Activated CD4-positive, CD25-positive, alpha-beta regulatory T cell treated with anti-CD3 and anti-CD28 coated beads, Interleukin-2, amount 50 U/mL, for 72 hours (primary cell): ENCODE data around the gene SIGLEC7.
A peak's percentile ranks its signal among the peaks of the same experiment; 100 is the strongest.
"Not testable (repeated sequence)": the region's sequence is repeated elsewhere in the genome, so short reads cannot be mapped to it uniquely, and the experiment has no call there.

Experiments used
- DNase-seq: peaks from one replicate; pipeline ENCODE4 v3.0.0; 2021

The SIGLEC7 gene

GRCh38 chr19:51140441-51140840, 1.7 kb upstream of the SIGLEC7 start:
- DNase-seq, result no peak

- no peak for DNase-seq
These were observed 920 bp upstream of the SIGLEC7 start for GRCh38 chr19:51141181-51141580.

- DNase-seq, result not testable (repeated sequence)
These were observed 841 bp downstream of the SIGLEC7 start for GRCh38 chr19:51142809-51143475.

GRCh38 chr19:51143486-51143885, 1.4 kb downstream of the SIGLEC7 start:
- no peak for DNase-seq

GRCh38 chr19:51144482-51145045, 2.5 kb downstream of the SIGLEC7 start:
- DNase-seq, result no peak

- no peak for DNase-seq
These were observed 3.9 kb downstream of the SIGLEC7 start for GRCh38 chr19:51145916-51146493.

- DNase-seq, result no peak
These were observed 4.7 kb downstream of the SIGLEC7 start for GRCh38 chr19:51146751-51147150.

- no peak for DNase-seq
These were observed 5.6 kb downstream of the SIGLEC7 start for GRCh38 chr19:51147663-51148062.

GRCh38 chr19:51148580-51148979, 6.5 kb downstream of the SIGLEC7 start:
- no peak for DNase-seq

GRCh38 chr19:51150627-51151026, 8.5 kb downstream of the SIGLEC7 start:
- no peak for DNase-seq

GRCh38 chr19:51156710-51157109, 14.6 kb downstream of the SIGLEC7 start:
- DNase-seq, result no peak

GRCh38 chr19:51157265-51157664, 15.2 kb downstream of the SIGLEC7 start:
- DNase-seq, result no peak

- peak; percentile 79 for DNase-seq
These were observed 16.5 kb downstream of the SIGLEC7 start for GRCh38 chr19:51158474-51159129.

- no peak for DNase-seq
These were observed 17.6 kb downstream of the SIGLEC7 start for GRCh38 chr19:51159656-51160055.

GRCh38 chr19:51161266-51161665, 19.2 kb downstream of the SIGLEC7 start:
- DNase-seq, result no peak

- no peak for DNase-seq
These were observed 19.9 kb downstream of the SIGLEC7 start for GRCh38 chr19:51161867-51162496.

GRCh38 chr19:51163257-51163656, 21.2 kb downstream of the SIGLEC7 start:
- no peak for DNase-seq

- no peak for DNase-seq
These were observed 22.1 kb downstream of the SIGLEC7 start for GRCh38 chr19:51164215-51164614.

- no peak for DNase-seq
These were observed 24.9 kb downstream of the SIGLEC7 start for GRCh38 chr19:51166846-51167490.

- no peak for DNase-seq
These were observed 26.6 kb downstream of the SIGLEC7 start for GRCh38 chr19:51168564-51169282.

GRCh38 chr19:51169283-51169918, 27.3 kb downstream of the SIGLEC7 start:
- DNase-seq, result peak; percentile 69

- DNase-seq, result no peak
These were observed 30.1 kb downstream of the SIGLEC7 start for GRCh38 chr19:51172223-51172622.
